LHCN-M2 (cell line): Measurements from ENCODE around the gene ATP2A2. TPM values are rescaled to one million over a fixed set of nuclear protein-coding genes. Genes with fewer than 3 reads are reported as not detected.
"Not testable (repeated sequence)": the region's sequence is repeated elsewhere in the genome, so short reads cannot be mapped to it uniquely, and the experiment has no call there.

Experiments
- DNase-seq: peaks from one replicate; pipeline ENCODE4 v3.0.0-alpha.2; 2012; ENCODE audit warnings: low read depth
- total RNA-seq: library from RNA; depleted of rRNA; stranded (reverse); fragments of >200 nt; gene quantifications from 2 replicates; pipeline ENCODE4 v1.2.3, GENCODE V29; 2014

Gene ATP2A2
- total RNA-seq, 1 experiment from 2014 or later: 132 TPM

DNA sequence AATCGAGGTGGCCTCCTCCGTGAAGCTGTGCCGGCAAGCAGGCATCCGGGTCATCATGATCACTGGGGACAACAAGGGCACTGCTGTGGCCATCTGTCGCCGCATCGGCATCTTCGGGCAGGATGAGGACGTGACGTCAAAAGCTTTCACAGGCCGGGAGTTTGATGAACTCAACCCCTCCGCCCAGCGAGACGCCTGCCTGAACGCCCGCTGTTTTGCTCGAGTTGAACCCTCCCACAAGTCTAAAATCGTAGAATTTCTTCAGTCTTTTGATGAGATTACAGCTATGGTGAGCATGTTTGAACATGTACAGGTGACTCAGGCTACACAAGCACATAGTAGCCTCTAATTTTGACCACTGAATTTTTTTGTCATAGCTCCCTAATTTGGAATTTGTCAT is 59.7 kb downstream of the ATP2A2 start:
- DNase-seq: peak; percentile 35

- DNase-seq: no peak
Observed at GRCh38 chr12:110342157-110342556, 61.1 kb downstream of the ATP2A2 start.

DNA sequence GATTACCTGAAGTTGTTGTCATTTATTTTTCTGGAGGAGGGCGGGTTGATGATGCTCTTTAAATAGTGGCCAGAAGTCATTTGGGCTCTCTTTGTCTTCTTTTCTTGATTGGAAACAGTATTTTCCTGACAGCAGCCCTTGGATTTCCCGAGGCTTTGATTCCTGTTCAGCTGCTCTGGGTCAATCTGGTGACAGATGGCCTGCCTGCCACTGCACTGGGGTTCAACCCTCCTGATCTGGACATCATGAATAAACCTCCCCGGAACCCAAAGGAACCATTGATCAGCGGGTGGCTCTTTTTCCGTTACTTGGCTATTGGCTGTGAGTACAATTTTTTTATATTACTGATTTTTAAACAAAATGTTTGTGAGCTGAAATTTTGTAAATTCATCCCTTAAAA is 62.1 kb downstream of the ATP2A2 start:
- DNase-seq: no peak

DNA sequence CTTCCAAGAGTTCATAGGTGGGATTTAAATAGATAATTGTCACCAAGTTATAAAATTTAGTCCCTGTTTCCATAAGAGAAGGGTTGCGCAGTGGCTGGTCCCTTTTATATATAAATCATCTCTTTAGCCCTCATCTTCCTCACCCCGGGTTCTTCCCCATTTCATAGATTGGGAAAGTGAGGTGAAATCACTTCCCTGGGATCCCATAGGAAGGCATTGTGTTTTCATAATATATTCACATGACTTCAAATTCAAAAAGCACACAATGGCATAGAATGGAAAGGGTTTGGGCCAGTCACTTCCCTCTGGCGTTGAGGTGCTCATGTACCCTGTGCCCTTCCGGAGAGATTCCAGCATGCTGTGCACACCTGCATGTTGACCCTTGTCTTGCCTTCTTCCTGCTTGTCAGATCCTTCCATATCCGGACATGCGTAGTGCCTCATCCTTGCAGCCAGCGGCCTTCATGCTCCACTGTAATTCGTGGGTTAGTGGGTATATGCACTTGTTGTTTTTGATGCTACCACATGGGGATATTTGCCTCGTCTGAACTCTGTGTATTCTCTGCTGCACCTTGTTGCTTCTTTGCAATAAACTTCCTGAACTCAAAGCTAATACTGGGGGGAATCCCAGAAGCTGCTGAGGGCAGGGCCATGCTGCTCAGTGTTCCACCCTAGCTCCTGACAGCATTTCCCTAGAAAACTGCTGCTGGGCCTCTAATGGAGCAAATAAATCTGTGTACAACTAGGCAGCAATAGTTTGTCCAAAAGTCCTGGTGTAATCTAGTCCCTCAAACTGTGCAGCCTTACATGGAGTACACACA is 62.9 kb downstream of the ATP2A2 start:
- DNase-seq: no peak

GRCh38 chr12:110344657-110345056 is 63.6 kb downstream of the ATP2A2 start:
- no peak for DNase-seq

DNA sequence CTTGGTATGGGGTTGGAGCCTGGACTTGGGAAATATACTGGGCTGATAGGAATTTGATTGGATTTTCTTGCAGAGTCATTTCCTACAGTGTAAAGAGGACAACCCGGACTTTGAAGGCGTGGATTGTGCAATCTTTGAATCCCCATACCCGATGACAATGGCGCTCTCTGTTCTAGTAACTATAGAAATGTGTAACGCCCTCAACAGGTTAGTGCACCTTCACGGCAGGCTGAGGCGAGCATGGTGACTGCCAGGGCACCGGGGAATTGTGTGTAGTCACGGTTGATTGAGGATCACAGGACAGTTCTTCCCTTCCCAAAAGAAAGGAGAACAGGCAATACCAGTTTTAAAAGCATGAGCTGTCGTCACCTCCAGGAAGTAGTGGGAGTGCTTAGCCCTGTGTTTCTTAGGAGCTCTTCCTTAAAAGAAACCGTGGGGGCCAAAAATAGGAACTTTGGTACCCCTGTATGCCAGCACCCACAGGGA is 64.2 kb downstream of the ATP2A2 start:
- DNase-seq: no peak

DNA sequence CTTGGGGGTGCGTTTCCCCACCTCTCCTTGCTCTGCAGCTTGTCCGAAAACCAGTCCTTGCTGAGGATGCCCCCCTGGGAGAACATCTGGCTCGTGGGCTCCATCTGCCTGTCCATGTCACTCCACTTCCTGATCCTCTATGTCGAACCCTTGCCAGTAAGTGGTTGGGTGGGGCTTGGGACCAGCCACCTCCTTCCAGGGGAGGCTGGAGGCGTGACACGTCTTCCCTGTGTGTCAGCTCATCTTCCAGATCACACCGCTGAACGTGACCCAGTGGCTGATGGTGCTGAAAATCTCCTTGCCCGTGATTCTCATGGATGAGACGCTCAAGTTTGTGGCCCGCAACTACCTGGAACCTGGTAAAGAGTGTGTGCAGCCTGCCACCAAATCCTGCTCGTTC is 64.9 kb downstream of the ATP2A2 start:
- DNase-seq: no peak

GRCh38 chr12:110347767-110348166 is 66.7 kb downstream of the ATP2A2 start:
- DNase-seq: no peak

GRCh38 chr12:110348431-110349059 is 67.5 kb downstream of the ATP2A2 start:
- DNase-seq: no peak

- DNase-seq: no peak
Observed at GRCh38 chr12:110349096-110349495, 68.0 kb downstream of the ATP2A2 start.

DNA sequence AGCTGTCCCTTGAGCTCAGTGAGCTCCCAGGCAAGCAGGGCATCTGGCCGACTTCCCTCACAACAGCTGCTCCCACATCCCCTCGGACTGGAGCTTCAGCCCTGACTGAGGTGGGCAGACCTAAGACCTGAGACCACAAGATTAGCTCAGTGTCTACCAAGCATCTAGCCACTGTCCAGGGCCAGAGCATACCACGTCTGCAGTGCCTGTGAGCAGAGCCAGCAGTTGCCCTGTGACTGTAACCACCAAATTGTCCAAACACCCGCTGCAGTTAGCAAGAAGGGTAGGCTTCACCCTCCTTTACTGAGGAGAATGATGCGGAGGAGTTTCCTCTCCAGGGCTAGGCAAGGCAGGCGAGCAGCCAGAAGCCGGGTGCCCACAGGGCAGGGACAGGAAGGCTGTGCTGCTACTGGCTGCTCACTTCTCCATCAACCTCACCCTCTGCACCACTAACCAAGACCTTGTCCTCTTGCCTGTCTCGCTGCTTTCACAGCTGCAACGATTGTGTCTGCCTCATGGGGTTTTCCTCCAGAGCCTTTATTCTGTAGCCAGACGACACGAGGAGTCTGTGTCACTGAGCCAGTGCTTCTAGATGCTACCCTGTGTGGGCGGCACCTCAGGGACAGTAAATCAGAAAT is 68.6 kb downstream of the ATP2A2 start:
- DNase-seq: peak; percentile 56

DNA sequence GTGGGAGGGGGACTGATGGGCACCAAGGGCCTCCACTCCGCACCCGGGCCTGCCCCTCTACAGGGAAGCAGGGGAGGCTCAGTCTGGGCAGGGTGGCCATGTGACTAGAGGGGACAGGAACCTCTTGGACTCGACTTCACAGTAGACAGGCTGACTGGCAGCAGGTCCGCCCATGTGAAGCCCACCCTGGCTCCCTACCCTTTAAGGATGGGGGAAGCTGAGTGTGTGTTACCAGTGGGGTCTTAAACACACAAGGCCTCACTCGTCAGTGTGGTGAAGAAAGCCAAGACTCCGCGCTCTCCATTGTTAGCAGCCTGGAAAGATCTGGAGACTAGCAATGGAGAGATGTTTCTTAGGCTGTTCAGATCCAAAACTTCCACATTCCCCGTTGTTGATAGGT is 70.1 kb downstream of the ATP2A2 start:
- no peak for DNase-seq

DNA sequence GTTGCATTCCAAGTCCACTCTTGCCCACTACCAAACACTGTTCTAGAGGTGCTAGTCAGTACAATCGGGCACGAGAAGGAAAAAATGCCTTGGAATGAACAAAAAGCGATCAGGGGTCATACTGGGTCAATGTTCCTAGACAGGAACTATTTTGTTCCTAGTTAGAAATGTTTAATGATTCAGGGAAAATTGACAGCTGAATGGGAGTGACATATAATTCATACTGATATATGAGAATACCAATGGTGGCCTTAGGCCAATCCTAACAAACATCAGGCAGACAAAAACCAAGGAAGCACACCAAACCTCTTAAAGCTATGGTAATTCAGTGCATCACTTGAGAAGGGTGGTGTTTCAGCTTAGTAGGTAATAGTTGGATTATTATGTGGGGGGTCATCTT is 71.4 kb downstream of the ATP2A2 start:
- DNase-seq: no peak

DNA sequence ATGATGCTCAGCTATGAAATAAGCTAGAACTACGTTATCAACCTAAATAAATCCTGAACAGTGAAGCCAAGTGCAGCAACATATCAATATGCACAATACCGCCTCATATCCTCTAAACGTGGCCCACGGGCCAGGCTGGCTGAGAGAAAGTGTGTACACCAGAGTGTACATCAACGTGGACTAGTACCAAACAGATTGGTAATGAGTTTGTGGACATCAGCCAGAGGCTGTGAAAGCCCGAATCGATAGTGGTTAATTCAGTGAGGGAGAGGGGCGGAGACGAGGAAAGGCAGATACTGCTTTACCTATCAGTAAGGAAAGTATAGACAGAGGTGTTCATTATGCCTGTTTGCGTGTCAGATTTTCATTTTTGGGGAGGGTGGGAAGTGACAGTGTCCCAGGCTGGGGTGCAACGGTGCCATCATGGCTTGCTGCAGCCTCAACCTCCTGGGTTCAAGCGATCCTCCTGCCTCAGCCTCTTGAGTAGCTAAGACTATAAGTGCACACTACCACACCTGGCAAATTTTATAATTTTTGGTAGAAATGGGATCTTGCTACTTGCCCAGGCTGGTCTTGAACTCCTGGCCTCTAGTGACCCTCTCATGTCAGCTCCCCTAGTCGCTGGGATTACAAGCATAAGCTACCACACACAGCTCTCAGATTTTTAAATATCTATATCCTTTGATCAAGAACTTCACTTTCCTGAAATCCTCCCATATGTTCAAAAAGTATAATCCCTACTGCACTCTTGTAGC is 72.3 kb downstream of the ATP2A2 start:
- no peak for DNase-seq

DNA sequence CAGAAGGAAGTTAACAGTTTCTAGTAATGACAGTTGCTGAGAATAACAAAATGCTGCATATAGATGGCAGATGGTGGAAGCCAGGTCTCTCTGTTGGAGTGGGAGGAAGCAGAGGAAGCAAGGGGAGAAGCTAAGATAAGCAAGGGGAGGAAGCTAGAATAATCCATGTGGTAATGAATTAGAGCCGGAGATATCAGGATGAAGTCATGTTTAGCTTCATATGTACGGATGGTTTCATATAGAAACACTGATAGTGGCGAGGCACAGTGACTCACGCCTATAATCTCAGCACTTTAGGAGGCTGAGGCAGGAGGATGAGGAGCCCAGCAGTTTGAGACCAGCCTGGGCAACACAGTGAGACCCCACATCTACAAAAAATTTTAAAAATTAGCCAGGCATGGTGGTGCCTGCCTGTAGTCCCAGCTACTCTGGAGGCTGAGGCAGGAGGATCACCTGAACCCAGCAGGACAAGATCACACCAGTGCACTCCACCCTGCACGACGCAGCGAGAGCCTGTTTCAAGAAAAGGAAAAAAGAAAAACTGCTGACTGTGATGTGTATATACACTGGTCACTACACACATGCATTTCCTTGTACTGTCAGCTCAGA is 73.2 kb downstream of the ATP2A2 start:
- DNase-seq: no peak

- no peak for DNase-seq
Observed at GRCh38 chr12:110355073-110355472, 74.0 kb downstream of the ATP2A2 start.

DNA sequence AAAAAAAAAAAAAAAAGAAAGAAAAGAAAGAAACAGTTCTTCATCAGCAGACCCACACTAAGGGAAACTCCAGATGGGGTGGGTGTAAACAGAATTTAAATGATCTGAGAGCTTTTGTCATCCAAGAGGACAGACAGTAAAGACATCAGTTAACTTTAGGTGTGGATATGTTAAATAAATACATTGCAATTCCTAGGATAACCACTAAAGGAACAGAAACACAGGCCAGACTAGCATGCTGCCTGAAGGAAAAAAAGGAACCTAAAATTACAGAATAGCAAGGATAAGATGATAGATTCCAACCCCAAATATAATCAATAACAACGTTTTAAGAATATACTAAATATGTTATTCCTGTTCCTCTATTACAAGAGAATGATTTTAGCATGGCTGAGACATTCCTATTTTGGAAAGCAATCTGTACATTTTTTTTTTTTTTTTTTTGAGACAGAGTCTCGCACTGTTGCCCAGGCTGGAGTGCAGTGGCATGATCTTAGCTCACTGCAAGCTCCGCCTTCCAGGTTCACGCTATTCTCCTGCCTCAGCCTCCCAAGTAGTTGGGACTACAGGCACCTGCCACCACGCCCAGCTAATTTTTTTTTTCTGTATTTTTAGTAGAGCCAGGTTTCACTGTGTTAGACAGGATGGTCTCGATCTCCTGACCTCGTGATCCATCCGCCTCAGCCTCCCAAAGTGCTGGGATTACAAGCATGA is 77.5 kb downstream of the ATP2A2 start:
- DNase-seq: not testable (repeated sequence)

DNA sequence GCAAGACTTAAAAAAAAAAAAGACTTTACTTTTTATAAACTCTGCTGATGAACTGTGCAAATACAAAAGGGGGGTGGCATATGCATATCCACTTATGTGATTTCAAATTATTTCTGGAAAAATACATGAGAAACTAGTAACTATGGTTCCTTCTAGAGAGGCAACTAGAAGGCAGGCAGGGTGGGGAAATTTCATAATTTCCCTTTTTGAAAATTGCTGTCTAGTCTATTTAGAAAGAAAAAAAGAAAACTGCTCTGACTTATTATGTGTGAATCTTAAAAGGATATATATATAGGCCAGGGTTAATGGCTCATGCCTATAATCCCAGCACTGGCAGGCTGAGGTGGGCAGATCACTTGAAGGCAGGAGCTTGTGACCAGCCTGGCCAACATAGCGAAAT is 80.2 kb downstream of the ATP2A2 start:
- DNase-seq: no peak

GRCh38 chr12:110365489-110366320 is 84.7 kb downstream of the ATP2A2 start:
- no peak for DNase-seq
